Measurements from ENCODE around the gene CCDC197.

- TF ChIP-seq GATA2 (IDR thresholded peaks at IDR 0.05; ENCODE audit: low read depth, low read length) (no peak), GATA3 (IDR thresholded peaks at IDR 0.05; ENCODE audit: low read depth, low read length) (no peak)
Measured at GRCh38 chr14:93950948-93951634, 46.0 kb upstream of the CCDC197 start.
